Liver (tissue), 9 donors: ENCODE measurements around the gene DKK2. TPM values are rescaled to one million over a fixed set of nuclear protein-coding genes. Genes with fewer than 3 reads are reported as not detected.

ENCODE experiments used
- DNase-seq: peaks from one replicate; pipeline ENCODE4 v3.0.0-alpha.2; 2017; ENCODE audit warnings: low spot score
- H3K27ac ChIP-seq, 2 donors: one replicate each; pipeline ENCODE4 v1.7.0; 2013; ENCODE audit warnings: inconsistent platforms in 2 of 2, low read length in 2 of 2, control low read depth in 1 of 2, low read depth in 1 of 2, mild to moderate bottlenecking in 1 of 2
- H3K27me3 ChIP-seq, 4 donors: one replicate each; pipeline versions ENCODE4 v1.6.1 to v1.7.0; 2013; ENCODE audit warnings: low read length in 3 of 4, inconsistent platforms in 1 of 4, mild to moderate bottlenecking in 1 of 4, moderate library complexity in 1 of 4; ENCODE audit not compliant: control insufficient read depth in 4 of 4, insufficient read depth in 4 of 4
- H3K36me3 ChIP-seq, 4 donors: one replicate each; pipeline versions ENCODE4 v1.6.1 to v1.7.0; 2013; ENCODE audit warnings: low read length in 3 of 4, mild to moderate bottlenecking in 3 of 4, low read depth in 1 of 4, moderate library complexity in 1 of 4; ENCODE audit not compliant: control insufficient read depth in 4 of 4, insufficient read depth in 3 of 4
- H3K4me1 ChIP-seq, 4 donors: one replicate each; pipeline versions ENCODE4 v1.6.1 to v1.7.0; 2013; ENCODE audit warnings: low read length in 3 of 4, mild to moderate bottlenecking in 3 of 4, moderate library complexity in 1 of 4; ENCODE audit not compliant: control insufficient read depth in 4 of 4, insufficient read depth in 4 of 4
- H3K4me3 ChIP-seq, 3 donors: one replicate each; pipeline versions ENCODE4 v1.6.1 to v1.7.0; 2013; ENCODE audit warnings: low read length in 3 of 3, control low read depth in 1 of 3, low read depth in 1 of 3, mild to moderate bottlenecking in 1 of 3
- H3K9ac ChIP-seq, 2 donors: one replicate each; pipeline ENCODE4 v1.7.0; 2013; ENCODE audit warnings: low read length in 2 of 2, mild to moderate bottlenecking in 2 of 2, moderate library complexity in 2 of 2, control low read depth in 1 of 2, low read depth in 1 of 2
- H3K9me3 ChIP-seq, 4 donors: one replicate each; pipeline versions ENCODE4 v1.6.1 to v1.7.0; 2013; ENCODE audit warnings: low read length in 3 of 4; ENCODE audit not compliant: control insufficient read depth in 4 of 4
- CTCF ChIP-seq: fragments of 150-350 bp; IDR thresholded peaks from 2 replicates; pipeline ENCODE4 v1.5.1; 2017; ENCODE audit warnings: improper control_type of control experiment, low read depth, low read length; ENCODE audit not compliant: missing input control
- EGR1 ChIP-seq, 2 donors: IDR thresholded peaks; 2 replicates each; pipeline ENCODE4 v1.6.1; 2016 to 2018; ENCODE audit warnings: antibody characterized with exemption in 2 of 2, low read depth in 2 of 2
- FOXA1 ChIP-seq: IDR thresholded peaks from 2 replicates; pipeline ENCODE4 v1.6.1; 2016; ENCODE audit warnings: antibody characterized with exemption
- FOXA2 ChIP-seq: IDR thresholded peaks from 2 replicates; pipeline ENCODE4 v1.6.1; 2016; ENCODE audit warnings: antibody characterized with exemption
- GABPA ChIP-seq, 2 donors: IDR thresholded peaks in 1 of 2; conservative IDR thresholded peaks in 1 of 2; 2 replicates each; pipeline ENCODE4 v1.6.1; 2016; ENCODE audit warnings: antibody characterized with exemption in 2 of 2, mild to moderate bottlenecking in 1 of 2, moderate library complexity in 1 of 2
- HNF4A ChIP-seq, 2 donors: conservative IDR thresholded peaks; 2 replicates each; pipeline ENCODE4 v1.6.1; 2016; ENCODE audit warnings: antibody characterized with exemption in 2 of 2, mild to moderate bottlenecking in 2 of 2
- HNF4G ChIP-seq: IDR thresholded peaks from 2 replicates; pipeline ENCODE4 v1.6.1; 2016; ENCODE audit warnings: antibody characterized with exemption
- JUND ChIP-seq, 2 donors: IDR thresholded peaks; 2 replicates each; pipeline ENCODE4 v1.6.1; 2016; ENCODE audit warnings: antibody characterized with exemption in 2 of 2
- MAX ChIP-seq: IDR thresholded peaks from 2 replicates; pipeline ENCODE4 v1.6.1; 2016; ENCODE audit warnings: antibody characterized with exemption
- NR2F2 ChIP-seq: IDR thresholded peaks from 2 replicates; pipeline ENCODE4 v1.6.1; 2016; ENCODE audit warnings: antibody characterized with exemption
- RAD21 ChIP-seq, 2 donors: IDR thresholded peaks; 2 replicates each; pipeline ENCODE4 v1.6.1; 2016; ENCODE audit warnings: antibody characterized with exemption in 2 of 2, mild to moderate bottlenecking in 2 of 2
- RXRA ChIP-seq, 2 donors: IDR thresholded peaks; 2 replicates each; pipeline ENCODE4 v1.6.1; 2017 to 2018; ENCODE audit warnings: antibody characterized with exemption in 2 of 2, mild to moderate bottlenecking in 1 of 2
- SP1 ChIP-seq: IDR thresholded peaks from 2 replicates; pipeline ENCODE4 v1.6.1; 2018; ENCODE audit warnings: antibody characterized with exemption, mild to moderate bottlenecking
- TAF1 ChIP-seq: conservative IDR thresholded peaks from 2 replicates; pipeline ENCODE4 v1.6.1; 2016; ENCODE audit warnings: antibody characterized with exemption, mild to moderate bottlenecking
- YY1 ChIP-seq: IDR thresholded peaks from 2 replicates; pipeline ENCODE4 v1.6.1; 2016; ENCODE audit warnings: antibody characterized with exemption, mild to moderate bottlenecking
- WGBS: extraction: QIAGEN DNeasy Blood & Tissue Kit; methylation state at CpG from one replicate; pipeline ENCODE4 v1.1.7; 2013; 5-methylcytosine and 5-hydroxymethylcytosine counted together
- polyA plus RNA-seq, 2 donors: library from polyadenylated mRNA; stranded (reverse) in 1 of 2; unstranded in 1 of 2; fragments of 200-250 nt in 1 of 2; fragments of >200 nt in 1 of 2; fragmentation: Nextera tagmentation in 1 of 2; extraction: Ambion mirVana in 1 of 2; gene quantifications; one replicate each; pipeline versions ENCODE4 v1.2.1 to v1.2.3, GENCODE V29; 2013 to 2015
- total RNA-seq, 2 donors: library from RNA; depleted of rRNA; stranded (reverse); fragments of >200 nt; gene quantifications; one replicate each; pipeline ENCODE4 v1.2.3, GENCODE V29; 2014
- TF ChIP-seq, protein P1 (sequence below): IDR thresholded peaks from 2 replicates; pipeline ENCODE4 v1.6.1; 2016; ENCODE audit warnings: antibody characterized with exemption, mild to moderate bottlenecking
- TF ChIP-seq, protein P2 (sequence below): IDR thresholded peaks from 2 replicates; pipeline ENCODE4 v1.6.1; 2016; ENCODE audit warnings: antibody characterized with exemption
- TF ChIP-seq, protein P3 (sequence below): IDR thresholded peaks from 2 replicates; pipeline ENCODE4 v1.6.1; 2016; ENCODE audit warnings: antibody characterized with exemption
- donor health status: healthy.
- donor health status: healthy.
- donor health status: healthy.
- donor health status: healthy.
- donor health status: healthy.

Gene DKK2
- total and polyA plus RNA-seq, 4 donors: 0.07 to 0.33 (median 0.21) TPM

- Histone ChIP-seq H3K9ac (no peak overlapping the region), H3K4me3 (no peak overlapping the region), H3K27me3 (no peaks in the 10 kb centered on the region), H3K9me3 (no peaks in the 10 kb centered on the region), H3K36me3 (no peaks in the 10 kb centered on the region), H3K27ac (no peak overlapping the region), H3K4me1 (no peaks in the 10 kb centered on the region)
- 60% methylated on average over 14 of the region's 14 CpGs for WGBS
- no peak for DNase-seq
- TF ChIP-seq SP1 (no peak), YY1 (no peak), CTCF (no peak), FOXA2 (no peak), RXRA (IDR thresholded peaks at IDR 0.05) (no peak), HNF4A (conservative IDR thresholded peaks at IDR 0.05) (no peak), MAX (no peak), GABPA (IDR thresholded peaks at IDR 0.05 in 1 of 2, conservative IDR thresholded peaks at IDR 0.05 in 1 of 2) (no peak), EGR1 (IDR thresholded peaks at IDR 0.05; ENCODE audit: low read depth in 2 of 2) (no peak), TAF1 (no peak), NR2F2 (no peak), RAD21 (IDR thresholded peaks at IDR 0.05) (no peak), FOXA1 (no peak)
- TF ChIP-seq, protein P1, sequence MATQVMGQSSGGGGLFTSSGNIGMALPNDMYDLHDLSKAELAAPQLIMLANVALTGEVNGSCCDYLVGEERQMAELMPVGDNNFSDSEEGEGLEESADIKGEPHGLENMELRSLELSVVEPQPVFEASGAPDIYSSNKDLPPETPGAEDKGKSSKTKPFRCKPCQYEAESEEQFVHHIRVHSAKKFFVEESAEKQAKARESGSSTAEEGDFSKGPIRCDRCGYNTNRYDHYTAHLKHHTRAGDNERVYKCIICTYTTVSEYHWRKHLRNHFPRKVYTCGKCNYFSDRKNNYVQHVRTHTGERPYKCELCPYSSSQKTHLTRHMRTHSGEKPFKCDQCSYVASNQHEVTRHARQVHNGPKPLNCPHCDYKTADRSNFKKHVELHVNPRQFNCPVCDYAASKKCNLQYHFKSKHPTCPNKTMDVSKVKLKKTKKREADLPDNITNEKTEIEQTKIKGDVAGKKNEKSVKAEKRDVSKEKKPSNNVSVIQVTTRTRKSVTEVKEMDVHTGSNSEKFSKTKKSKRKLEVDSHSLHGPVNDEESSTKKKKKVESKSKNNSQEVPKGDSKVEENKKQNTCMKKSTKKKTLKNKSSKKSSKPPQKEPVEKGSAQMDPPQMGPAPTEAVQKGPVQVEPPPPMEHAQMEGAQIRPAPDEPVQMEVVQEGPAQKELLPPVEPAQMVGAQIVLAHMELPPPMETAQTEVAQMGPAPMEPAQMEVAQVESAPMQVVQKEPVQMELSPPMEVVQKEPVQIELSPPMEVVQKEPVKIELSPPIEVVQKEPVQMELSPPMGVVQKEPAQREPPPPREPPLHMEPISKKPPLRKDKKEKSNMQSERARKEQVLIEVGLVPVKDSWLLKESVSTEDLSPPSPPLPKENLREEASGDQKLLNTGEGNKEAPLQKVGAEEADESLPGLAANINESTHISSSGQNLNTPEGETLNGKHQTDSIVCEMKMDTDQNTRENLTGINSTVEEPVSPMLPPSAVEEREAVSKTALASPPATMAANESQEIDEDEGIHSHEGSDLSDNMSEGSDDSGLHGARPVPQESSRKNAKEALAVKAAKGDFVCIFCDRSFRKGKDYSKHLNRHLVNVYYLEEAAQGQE: no peak
Measured at GRCh38 chr4:106978046-106978774, 57.9 kb downstream of the DKK2 start.

- WGBS: 96% methylated on average over 1 of the region's 1 CpG
- H3K27ac ChIP-seq: no peak overlapping the region
- H3K4me3 ChIP-seq: no peak overlapping the region
- no peaks in the 10 kb centered on the region for H3K9me3 ChIP-seq
- no peak for TF ChIP-seq RXRA (IDR thresholded peaks at IDR 0.05)
- no peak for TF ChIP-seq HNF4G
- TF ChIP-seq JUND (IDR thresholded peaks at IDR 0.05): no peak
- TF ChIP-seq TAF1: no peak
- TF ChIP-seq RAD21 (IDR thresholded peaks at IDR 0.05): no peak
- TF ChIP-seq GABPA (IDR thresholded peaks at IDR 0.05 in 1 of 2, conservative IDR thresholded peaks at IDR 0.05 in 1 of 2): no peak
- TF ChIP-seq CTCF: no peak
- TF ChIP-seq, protein P2, sequence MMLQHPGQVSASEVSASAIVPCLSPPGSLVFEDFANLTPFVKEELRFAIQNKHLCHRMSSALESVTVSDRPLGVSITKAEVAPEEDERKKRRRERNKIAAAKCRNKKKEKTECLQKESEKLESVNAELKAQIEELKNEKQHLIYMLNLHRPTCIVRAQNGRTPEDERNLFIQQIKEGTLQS: no peak
- no peak for TF ChIP-seq YY1
- TF ChIP-seq NR2F2: no peak
- no peak for TF ChIP-seq HNF4A (conservative IDR thresholded peaks at IDR 0.05)
- TF ChIP-seq, protein P3, sequence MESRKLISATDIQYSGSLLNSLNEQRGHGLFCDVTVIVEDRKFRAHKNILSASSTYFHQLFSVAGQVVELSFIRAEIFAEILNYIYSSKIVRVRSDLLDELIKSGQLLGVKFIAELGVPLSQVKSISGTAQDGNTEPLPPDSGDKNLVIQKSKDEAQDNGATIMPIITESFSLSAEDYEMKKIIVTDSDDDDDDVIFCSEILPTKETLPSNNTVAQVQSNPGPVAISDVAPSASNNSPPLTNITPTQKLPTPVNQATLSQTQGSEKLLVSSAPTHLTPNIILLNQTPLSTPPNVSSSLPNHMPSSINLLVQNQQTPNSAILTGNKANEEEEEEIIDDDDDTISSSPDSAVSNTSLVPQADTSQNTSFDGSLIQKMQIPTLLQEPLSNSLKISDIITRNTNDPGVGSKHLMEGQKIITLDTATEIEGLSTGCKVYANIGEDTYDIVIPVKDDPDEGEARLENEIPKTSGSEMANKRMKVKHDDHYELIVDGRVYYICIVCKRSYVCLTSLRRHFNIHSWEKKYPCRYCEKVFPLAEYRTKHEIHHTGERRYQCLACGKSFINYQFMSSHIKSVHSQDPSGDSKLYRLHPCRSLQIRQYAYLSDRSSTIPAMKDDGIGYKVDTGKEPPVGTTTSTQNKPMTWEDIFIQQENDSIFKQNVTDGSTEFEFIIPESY: no peak
- no peaks in the 10 kb centered on the region for H3K27me3 ChIP-seq
- no peaks in the 10 kb centered on the region for H3K36me3 ChIP-seq
- DNase-seq: no peak
- H3K4me1 ChIP-seq: no peaks in the 10 kb centered on the region
- no peak overlapping the region for H3K9ac ChIP-seq
Measured at GRCh38 chr4:106971636-106972035, 64.5 kb downstream of the DKK2 start.
